Psoas muscle (tissue), 8 donors: ENCODE measurements around the gene CCDC188. TPM values are rescaled to one million over a fixed set of nuclear protein-coding genes. Genes with fewer than 3 reads are reported as not detected.

Experiments
- ATAC-seq, 4 donors: fragments of 200-7000 bp; cut with Tn5 transposase; one replicate each; pipeline ENCODE4 v1.9.1; 2020; ENCODE audit warnings: moderate library complexity in 3 of 4, mild to moderate bottlenecking in 2 of 4
- DNase-seq, 2 donors: peaks; one replicate each; pipeline ENCODE4 v3.0.0-alpha.2; 2020
- H3K27ac ChIP-seq: fragments of 200-600 bp; one replicate; pipeline ENCODE4 v1.8.0; 2022
- H3K27me3 ChIP-seq, 3 donors: fragments of 200-600 bp in 1 of 3; one replicate each; pipeline versions ENCODE4 v1.6.1 to v1.8.0; 2013 to 2022; ENCODE audit warnings: low read length in 2 of 3, mild to moderate bottlenecking in 2 of 3, moderate library complexity in 1 of 3; ENCODE audit not compliant: insufficient read depth in 3 of 3
- H3K36me3 ChIP-seq, 2 donors: fragments of 200-600 bp in 1 of 2; one replicate each; pipeline versions ENCODE4 v1.6.1 to v1.8.0; 2013 to 2022; ENCODE audit warnings: low read depth in 1 of 2, mild to moderate bottlenecking in 1 of 2, moderate library complexity in 1 of 2; ENCODE audit not compliant: insufficient read depth in 1 of 2
- H3K4me1 ChIP-seq: fragments of 200-600 bp; one replicate; pipeline ENCODE4 v1.8.0; 2022
- H3K4me3 ChIP-seq: fragments of 200-600 bp; one replicate; pipeline ENCODE4 v1.8.0; 2022; ENCODE audit warnings: mild to moderate bottlenecking
- H3K9me3 ChIP-seq: fragments of 200-600 bp; one replicate; pipeline ENCODE4 v1.8.0; 2022
- CTCF ChIP-seq: fragments of 200-600 bp; IDR thresholded peaks from one replicate; pipeline ENCODE4 v1.8.0; 2022; ENCODE audit warnings: antibody characterized with exemption
- WGBS, 3 donors: extraction: QIAGEN DNeasy Blood & Tissue Kit; methylation state at CpG; one replicate each; pipeline versions ENCODE4 v1.1.6 to v1.1.7; 2013; 5-methylcytosine and 5-hydroxymethylcytosine counted together
- intact Hi-C, 2 donors: fragments of 100-400 bp; cut with DNase I; formaldehyde crosslinking; loops; one replicate each; pipeline versions ENCODE4 v1.11.0 to v1.14.2; 2022
- polyA plus RNA-seq, 3 donors: library from polyadenylated mRNA; stranded (reverse); fragments of 200-250 nt; gene quantifications; one replicate each; pipeline ENCODE4 v1.2.3, GENCODE V29; 2013
- total RNA-seq, 4 donors: library from RNA; stranded (reverse); fragmentation: NEBNext Ultra II Directional in 2 of 4; extraction: Animal tissue kit (Norgen Biotek cat#: 25700) in 2 of 4; gene quantifications; one replicate each; pipeline versions ENCODE4 v1.2.1 to v1.2.4, GENCODE V29; 2021 to 2023
- donor health status: healthy with polysubstance abuse.
- donor health status: DM: no; HTN: no; CAD: no; lungs with moderate emphysema.
- donor health status: Bipolar disorder and iron deficiency.
- donor health status: healthy.
- donor health status: DM: yes; HTN: yes; CAD: no.
- donor health status: DM: no; HTN: no; CAD: no.
- donor health status: DM: no; HTN: no; CAD: no.
- donor health status: DM: yes; HTN: yes; CAD: no.

CCDC188 gene
- total and polyA plus RNA-seq, 7 donors = 0.09 to 0.38 (median 0.17) TPM; not detected in 2

DNA sequence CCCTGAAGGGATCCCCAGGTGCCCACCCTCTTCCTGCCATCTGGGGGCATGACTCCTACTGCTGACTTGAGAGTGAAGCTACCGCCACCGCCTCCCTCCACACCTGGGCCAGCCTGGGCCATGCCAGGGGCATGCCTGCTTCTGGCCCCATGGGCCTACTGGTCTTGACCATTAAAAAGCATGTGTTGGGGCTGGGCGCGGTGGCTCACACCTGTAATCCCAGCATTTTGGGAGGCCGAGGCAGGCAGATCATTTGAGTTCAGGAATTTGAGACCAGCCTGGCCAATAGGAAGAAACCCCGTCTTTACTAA, 37.7 kb upstream of the CCDC188 start:
- Histone ChIP-seq H3K36me3 (no peaks in the 10 kb centered on the region), H3K4me1 (no peaks in the 10 kb centered on the region), H3K4me3 (no peak overlapping the region), H3K9me3 (no peaks in the 10 kb centered on the region), H3K27ac (no peak overlapping the region), H3K27me3 (peaks cover 0 to 2% (median 0%) of the 10 kb centered on the region in 3 donors)
- WGBS, 3 donors = 96 to 97% (median 96%) methylated on average over 6 of the region's 6 CpGs
- TF ChIP-seq CTCF = no peak
- no peak for ATAC-seq
- intact Hi-C loops = no loop called here
- no peak for DNase-seq

DNA sequence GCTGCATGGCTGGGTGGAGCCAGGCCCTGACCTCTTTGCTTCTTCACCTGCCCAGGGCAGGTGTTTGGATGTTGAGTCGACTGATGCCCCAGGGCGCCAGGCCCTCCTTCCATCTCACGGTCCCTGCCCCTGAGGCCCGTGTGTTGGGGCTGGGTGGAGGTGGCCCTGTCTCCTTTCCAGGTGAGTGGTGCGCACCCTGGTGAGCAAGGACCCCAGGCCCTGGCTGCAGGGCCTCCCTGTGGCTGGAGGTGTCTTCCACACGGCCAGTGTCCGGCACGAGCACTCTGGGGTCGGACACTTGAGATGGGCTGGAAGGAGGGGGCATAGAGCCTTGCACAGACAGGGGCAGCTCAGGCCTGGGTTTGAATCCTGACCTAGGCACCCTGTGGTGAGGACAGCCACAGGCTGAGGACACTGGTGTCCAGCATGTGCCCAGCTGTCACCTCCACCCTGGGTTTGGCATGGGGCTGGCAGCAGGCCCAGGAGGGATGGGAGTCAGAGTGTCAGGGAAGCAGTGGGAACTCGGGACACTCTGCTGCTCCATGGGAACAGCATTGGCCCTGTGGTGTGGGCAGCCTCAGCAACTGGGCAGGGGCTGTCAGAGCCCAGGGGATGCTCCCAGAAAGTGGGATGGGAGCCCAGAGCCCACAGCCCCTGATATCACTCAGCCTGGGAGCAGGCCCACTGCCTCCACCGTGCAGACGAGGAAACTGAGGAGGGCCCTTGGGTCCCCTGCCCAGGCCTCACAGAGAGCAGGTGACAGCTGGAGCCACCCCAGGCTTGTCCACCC, 37.1 kb upstream of the CCDC188 start:
- H3K4me3 ChIP-seq = no peak overlapping the region
- peaks cover 0 to 2% (median 0%) of the 10 kb centered on the region in 3 donors for H3K27me3 ChIP-seq
- DNase-seq (no peak), ATAC-seq (no peak)
- no peak overlapping the region for H3K27ac ChIP-seq
- no peaks in the 10 kb centered on the region for H3K9me3 ChIP-seq
- no peaks in the 10 kb centered on the region for H3K4me1 ChIP-seq
- no peak for TF ChIP-seq CTCF
- intact Hi-C loops = no loop called here
- 87 to 92% (median 88%) methylated on average over 12 of the region's 12 CpGs for WGBS, 3 donors
- no peaks in the 10 kb centered on the region for H3K36me3 ChIP-seq

GRCh38 chr22:20186871-20187546, 36.2 kb upstream of the CCDC188 start:
- 64 to 73% (median 67%) methylated on average over 13 to 14 of the region's 14 CpGs for WGBS, 3 donors

DNA sequence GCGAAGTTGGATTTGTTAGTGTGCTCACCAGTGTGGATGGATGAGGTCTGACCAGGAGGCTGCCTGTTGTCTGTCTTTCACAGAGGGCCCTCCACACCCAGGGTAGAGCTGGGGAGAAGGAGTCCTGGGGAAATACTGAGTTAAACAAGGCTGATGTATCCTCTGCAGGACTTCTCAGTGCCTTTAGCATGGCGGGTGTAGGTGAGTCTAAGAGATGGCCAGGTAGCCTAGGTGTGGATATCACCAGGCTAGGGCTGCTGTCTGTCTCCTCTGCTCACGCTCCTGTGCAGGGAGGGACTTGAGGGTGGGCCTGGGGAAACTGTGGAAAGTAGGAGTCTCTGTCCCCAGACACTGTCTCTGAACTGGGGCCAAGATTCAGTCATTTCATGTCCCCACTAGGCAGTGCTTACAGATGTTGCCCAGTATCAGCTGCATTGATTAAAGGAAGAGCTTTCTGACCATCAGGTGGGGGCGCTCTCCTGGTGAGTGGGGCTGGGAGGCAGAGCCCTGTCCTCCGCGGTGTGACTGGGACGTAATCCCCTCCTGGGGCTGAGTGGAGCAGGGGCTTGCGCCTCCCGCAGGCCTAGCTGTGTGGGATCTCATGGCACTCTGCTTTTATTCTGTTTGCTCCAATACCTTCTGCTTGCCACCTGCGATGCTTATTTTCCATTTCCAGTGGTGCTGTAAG, 35.5 kb upstream of the CCDC188 start:
- peaks cover 0 to 2% (median 0%) of the 10 kb centered on the region in 3 donors for H3K27me3 ChIP-seq
- DNase-seq (no peak), ATAC-seq (no peak)
- 71 to 72% (median 72%) methylated on average over 10 of the region's 10 CpGs for WGBS, 3 donors
- no peak for TF ChIP-seq CTCF
- no peak overlapping the region for H3K4me3 ChIP-seq
- no peaks in the 10 kb centered on the region for H3K36me3 ChIP-seq
- H3K27ac ChIP-seq = no peak overlapping the region
- intact Hi-C loops = no loop called here
- no peaks in the 10 kb centered on the region for H3K9me3 ChIP-seq
- H3K4me1 ChIP-seq = no peaks in the 10 kb centered on the region

More at GRCh38 chr22:20186871-20187546, 36.2 kb upstream of the CCDC188 start:
- Histone ChIP-seq H3K4me1 (no peaks in the 10 kb centered on the region), H3K9me3 (no peaks in the 10 kb centered on the region), H3K36me3 (no peaks in the 10 kb centered on the region), H3K4me3 (no peak overlapping the region), H3K27ac (no peak overlapping the region), H3K27me3 (peaks cover 0 to 2% (median 0%) of the 10 kb centered on the region in 3 donors)
- ATAC-seq (no peak), DNase-seq (no peak)
- no peak for TF ChIP-seq CTCF
- intact Hi-C loops = no loop called here
